OCI-LY7 (cell line): Measurements from ENCODE around the gene MARS1.

Experiments used
- CTCF ChIP-seq: fragments of 200-600 bp; sonication (generic); conservative IDR thresholded peaks from 2 replicates; pipeline ENCODE4 v1.5.1; 2014; ENCODE audit warnings: mild to moderate bottlenecking, antibody characterized with exemption, low read length, moderate library complexity, mixed read lengths
- EZH2phosphoT487 ChIP-seq: fragments of 200-600 bp; sonication (generic); IDR thresholded peaks from 2 replicates; pipeline ENCODE4 v1.6.1; 2018; ENCODE audit warnings: low read depth, borderline replicate concordance, mild to moderate bottlenecking, mixed run types, antibody characterized with exemption, low read length, moderate library complexity, mixed read lengths

GRCh38 chr12:57497223-57498131, 9.6 kb downstream of the MARS1 start:
- TF ChIP-seq CTCF (no peak), EZH2phosphoT487 (no peak)
